Astrocyte of the spinal cord (primary cell): Measurements from ENCODE around the gene HNF1A.

Source experiments
- DNase-seq: peaks from one replicate; pipeline ENCODE4 v3.0.0; 2011; ENCODE audit warnings: low read depth, low spot score
- H3K4me3 ChIP-seq: 2 replicates; pipeline ENCODE4 v1.5.1; 2011; ENCODE audit warnings: low read depth, mild to moderate bottlenecking, low read length, moderate library complexity
- in situ Hi-C: cut with HindIII; loops from 2 replicates; pipeline ENCODE4 v1.10.0; 2017; ENCODE audit warnings: low sequenced_read_pairs
- TF ChIP-seq, protein P1 (sequence below): IDR thresholded peaks from 2 replicates; pipeline ENCODE4 v1.5.1; 2012; ENCODE audit warnings: low read depth, mild to moderate bottlenecking, low read length, inconsistent platforms

The HNF1A gene, protein sequence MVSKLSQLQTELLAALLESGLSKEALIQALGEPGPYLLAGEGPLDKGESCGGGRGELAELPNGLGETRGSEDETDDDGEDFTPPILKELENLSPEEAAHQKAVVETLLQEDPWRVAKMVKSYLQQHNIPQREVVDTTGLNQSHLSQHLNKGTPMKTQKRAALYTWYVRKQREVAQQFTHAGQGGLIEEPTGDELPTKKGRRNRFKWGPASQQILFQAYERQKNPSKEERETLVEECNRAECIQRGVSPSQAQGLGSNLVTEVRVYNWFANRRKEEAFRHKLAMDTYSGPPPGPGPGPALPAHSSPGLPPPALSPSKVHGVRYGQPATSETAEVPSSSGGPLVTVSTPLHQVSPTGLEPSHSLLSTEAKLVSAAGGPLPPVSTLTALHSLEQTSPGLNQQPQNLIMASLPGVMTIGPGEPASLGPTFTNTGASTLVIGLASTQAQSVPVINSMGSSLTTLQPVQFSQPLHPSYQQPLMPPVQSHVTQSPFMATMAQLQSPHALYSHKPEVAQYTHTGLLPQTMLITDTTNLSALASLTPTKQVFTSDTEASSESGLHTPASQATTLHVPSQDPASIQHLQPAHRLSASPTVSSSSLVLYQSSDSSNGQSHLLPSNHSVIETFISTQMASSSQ

DNA sequence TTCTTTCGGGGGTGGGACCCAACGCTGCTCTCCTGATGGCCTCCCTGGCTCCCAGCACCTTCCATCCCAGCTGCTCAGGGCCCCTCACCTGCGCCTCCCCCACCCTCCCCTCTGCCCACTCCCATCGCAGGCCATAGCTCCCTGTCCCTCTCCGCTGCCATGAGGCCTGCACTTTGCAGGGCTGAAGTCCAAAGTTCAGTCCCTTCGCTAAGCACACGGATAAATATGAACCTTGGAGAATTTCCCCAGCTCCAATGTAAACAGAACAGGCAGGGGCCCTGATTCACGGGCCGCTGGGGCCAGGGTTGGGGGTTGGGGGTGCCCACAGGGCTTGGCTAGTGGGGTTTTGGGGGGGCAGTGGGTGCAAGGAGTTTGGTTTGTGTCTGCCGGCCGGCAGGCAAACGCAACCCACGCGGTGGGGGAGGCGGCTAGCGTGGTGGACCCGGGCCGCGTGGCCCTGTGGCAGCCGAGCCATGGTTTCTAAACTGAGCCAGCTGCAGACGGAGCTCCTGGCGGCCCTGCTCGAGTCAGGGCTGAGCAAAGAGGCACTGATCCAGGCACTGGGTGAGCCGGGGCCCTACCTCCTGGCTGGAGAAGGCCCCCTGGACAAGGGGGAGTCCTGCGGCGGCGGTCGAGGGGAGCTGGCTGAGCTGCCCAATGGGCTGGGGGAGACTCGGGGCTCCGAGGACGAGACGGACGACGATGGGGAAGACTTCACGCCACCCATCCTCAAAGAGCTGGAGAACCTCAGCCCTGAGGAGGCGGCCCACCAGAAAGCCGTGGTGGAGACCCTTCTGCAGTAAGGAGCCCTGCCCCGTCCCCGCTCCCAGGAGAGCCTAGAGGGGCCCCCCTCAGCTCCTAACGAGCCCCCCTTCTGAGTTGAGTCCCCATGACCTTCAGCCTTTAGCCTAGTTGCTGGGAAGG is at the start of gene HNF1A:
Gene HNF1A (plus strand): TSS at position 248 of the 924 bp plus-strand sequence. CDS start 226 bp downstream, at position 474.
- H3K4me3 ChIP-seq = no peak within 1 kb of the TSS
- DNase-seq = no peak
- TF ChIP-seq, protein P1, sequence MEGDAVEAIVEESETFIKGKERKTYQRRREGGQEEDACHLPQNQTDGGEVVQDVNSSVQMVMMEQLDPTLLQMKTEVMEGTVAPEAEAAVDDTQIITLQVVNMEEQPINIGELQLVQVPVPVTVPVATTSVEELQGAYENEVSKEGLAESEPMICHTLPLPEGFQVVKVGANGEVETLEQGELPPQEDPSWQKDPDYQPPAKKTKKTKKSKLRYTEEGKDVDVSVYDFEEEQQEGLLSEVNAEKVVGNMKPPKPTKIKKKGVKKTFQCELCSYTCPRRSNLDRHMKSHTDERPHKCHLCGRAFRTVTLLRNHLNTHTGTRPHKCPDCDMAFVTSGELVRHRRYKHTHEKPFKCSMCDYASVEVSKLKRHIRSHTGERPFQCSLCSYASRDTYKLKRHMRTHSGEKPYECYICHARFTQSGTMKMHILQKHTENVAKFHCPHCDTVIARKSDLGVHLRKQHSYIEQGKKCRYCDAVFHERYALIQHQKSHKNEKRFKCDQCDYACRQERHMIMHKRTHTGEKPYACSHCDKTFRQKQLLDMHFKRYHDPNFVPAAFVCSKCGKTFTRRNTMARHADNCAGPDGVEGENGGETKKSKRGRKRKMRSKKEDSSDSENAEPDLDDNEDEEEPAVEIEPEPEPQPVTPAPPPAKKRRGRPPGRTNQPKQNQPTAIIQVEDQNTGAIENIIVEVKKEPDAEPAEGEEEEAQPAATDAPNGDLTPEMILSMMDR = no peak
- in situ Hi-C loops = no loop called here

DNA sequence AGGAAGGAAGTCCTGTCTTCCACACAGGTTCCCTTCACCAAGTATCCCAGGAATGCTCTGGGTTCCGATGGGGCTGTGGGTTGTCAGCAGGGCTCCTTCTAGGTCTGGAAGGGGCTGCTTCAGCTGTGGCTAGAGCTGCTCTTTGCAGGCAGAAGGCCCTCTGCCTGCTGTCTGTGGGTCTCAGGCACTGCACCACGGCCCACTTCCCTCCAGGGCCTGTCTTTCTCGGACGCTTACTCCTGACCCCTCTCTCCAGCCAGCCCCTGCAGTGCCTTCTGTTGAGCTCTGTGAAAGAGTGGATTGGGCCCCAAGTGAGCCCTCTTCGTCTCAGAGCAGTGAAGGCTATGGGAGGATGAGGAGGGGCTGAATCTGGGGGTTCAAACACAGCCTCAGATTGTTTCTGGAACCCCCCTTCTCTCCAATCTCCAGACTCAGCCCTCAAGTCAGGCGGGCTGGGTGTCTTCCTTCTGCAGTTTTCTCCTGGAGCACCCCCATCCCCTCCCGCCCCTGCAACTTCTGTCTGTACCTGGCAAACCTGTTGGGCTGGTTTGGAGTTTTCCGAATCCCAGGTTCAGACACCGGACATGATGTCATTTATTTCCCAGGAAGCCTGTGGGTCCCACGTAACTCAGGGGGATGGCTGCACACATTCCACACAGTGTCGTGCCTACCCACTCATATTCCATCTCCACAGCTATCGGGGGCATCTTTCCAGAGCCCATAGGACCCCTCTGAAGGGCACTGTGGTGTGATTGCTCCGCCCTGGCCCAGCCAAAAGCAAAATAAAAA is 49.3 kb upstream of the HNF1A start:
- no peak overlapping the region for H3K4me3 ChIP-seq
- DNase-seq = no peak
- TF ChIP-seq, protein P1 = no peak
- in situ Hi-C loops = no loop called here

DNA sequence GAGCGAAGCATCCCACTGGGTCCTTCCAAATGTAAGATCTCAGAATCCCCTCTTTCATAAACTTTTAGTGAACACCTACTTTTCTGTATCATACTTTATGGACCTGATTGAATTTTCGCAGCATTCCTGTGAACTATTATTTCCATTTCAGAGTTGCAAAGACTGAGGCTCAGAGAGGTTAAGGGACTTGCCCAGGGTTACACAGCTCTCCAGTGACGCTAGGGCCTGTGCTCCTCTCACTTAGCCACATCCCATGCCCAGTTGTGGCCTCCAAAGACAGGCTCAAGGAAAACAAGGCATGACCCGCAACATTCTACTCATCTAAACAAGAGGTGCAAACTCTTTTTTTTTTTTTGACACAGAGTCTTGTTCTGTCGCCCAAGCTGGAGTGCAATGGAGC is 48.3 kb upstream of the HNF1A start:
- no peak for DNase-seq
- in situ Hi-C loops = no loop called here
- TF ChIP-seq, protein P1 = no peak
- H3K4me3 ChIP-seq = no peak overlapping the region

DNA sequence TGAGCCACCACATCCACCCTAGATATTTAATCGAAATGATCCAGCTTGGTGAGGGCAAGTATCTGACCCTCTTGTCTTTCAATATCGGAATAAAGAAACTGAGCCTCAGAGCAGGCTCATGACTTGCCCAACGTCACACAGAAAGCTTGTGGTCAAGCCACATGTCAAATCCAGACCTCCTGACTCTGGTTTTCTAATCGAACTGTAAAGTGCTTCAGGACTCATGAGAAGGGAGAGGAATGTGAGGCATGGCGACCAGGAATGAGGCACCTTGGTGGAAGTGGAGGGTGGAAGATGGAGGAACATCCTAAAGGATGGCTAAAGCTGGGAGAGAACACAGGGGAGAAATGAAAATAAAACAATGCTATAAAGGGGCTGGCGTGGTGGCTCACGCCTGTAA is 46.3 kb upstream of the HNF1A start:
- TF ChIP-seq, protein P1 = no peak
- H3K4me3 ChIP-seq = no peak overlapping the region
- in situ Hi-C loops = no loop called here
- DNase-seq = no peak

DNA sequence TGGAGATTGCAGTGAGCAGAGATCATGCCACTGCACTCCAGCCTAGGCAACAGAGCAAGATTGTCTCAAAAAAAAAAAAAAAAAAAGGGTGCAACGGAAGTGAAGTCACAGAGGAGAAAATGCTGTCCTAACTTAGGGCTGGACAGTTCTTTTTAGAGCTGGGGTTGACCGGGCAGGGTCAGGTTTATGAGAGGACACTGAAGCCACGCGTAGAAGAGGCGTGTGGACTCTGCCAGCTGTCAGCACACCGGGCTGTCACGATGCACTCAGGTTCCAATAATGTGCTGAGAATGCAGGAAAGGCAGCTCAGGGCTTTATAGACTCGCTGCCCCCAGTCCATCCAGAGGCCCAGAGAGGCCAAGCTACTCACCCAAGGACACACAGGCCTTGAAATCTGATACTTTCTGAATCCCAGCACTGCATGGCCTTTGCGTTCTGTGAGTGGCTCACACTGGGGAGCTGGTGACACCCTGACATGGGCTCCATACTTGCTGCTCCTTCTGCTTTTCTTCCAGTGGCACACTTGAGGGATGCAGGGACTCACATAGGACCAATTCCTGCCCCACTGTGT is 45.3 kb upstream of the HNF1A start:
- no peak overlapping the region for H3K4me3 ChIP-seq
- in situ Hi-C loops = no loop called here
- TF ChIP-seq, protein P1 = no peak
- no peak for DNase-seq
